Measurements from ENCODE around the gene TMEM238L. TPM values are rescaled to one million over a fixed set of nuclear protein-coding genes. Genes with fewer than 3 reads are reported as not detected.

TMEM238L gene
- total RNA-seq, 1 donor from 2014 or later = not detected

GRCh38 chr17:10745231-10745630 is 58.7 kb downstream of the TMEM238L start:
- Mint-ChIP-seq H3K27me3 (ENCODE audit: unreplicated experiment) (peaks cover 3% of the 10 kb centered on the region), H3K4me1 (ENCODE audit: low read depth, unreplicated experiment) (peaks cover 6% of the 10 kb centered on the region), H3K9me3 (ENCODE audit: unreplicated experiment) (peaks cover 3% of the 10 kb centered on the region), H3K27ac (ENCODE audit: unreplicated experiment) (no peak overlapping the region), H3K4me3 (ENCODE audit: unreplicated experiment) (no peak overlapping the region), H3K36me3 (ENCODE audit: unreplicated experiment) (peaks cover 4% of the 10 kb centered on the region)
- TF ChIP-seq CTCF (IDR thresholded peaks at IDR 0.05; ENCODE audit: partially characterized antibody, unreplicated experiment) = no peak
- no peak for DNase-seq

Other genes starting within 250 kb of the TMEM238L start
- 2.1 TPM for gene MYH3, start 146.8 kb downstream of the TMEM238L start, total RNA-seq (ENCODE audit: unreplicated experiment)
- 20.6 TPM for gene SCO1, start 106.6 kb downstream of the TMEM238L start, total RNA-seq (ENCODE audit: unreplicated experiment)
- 7.9 TPM for gene ADPRM, start 106.5 kb downstream of the TMEM238L start, total RNA-seq (ENCODE audit: unreplicated experiment)
- 1.6 TPM for gene TMEM220, start 74.1 kb downstream of the TMEM238L start, total RNA-seq (ENCODE audit: unreplicated experiment)
- 0.32 TPM for gene PIRT, start 34.0 kb upstream of the TMEM238L start, total RNA-seq (ENCODE audit: unreplicated experiment)

Data from glutamatergic neuron (in vitro differentiated cells).